ENCODE results near the gene CAPN14. TPM values are rescaled to one million over a fixed set of nuclear protein-coding genes. Genes with fewer than 3 reads are reported as not detected.

CAPN14 gene
- total RNA-seq, 2 experiments from 2014 or later: 0.20 to 0.30 TPM

GRCh38 chr2:31197166-31197565 is 20.1 kb downstream of the CAPN14 start:
- no peak overlapping the region for H3K4me3 ChIP-seq (ENCODE audit: low read length)
- intact Hi-C loops (cut with DNase I, micrococcal nuclease): no loop called here
- DNase-seq: no peak
- no peaks in the 10 kb centered on the region for H3K27me3 ChIP-seq (ENCODE audit: control insufficient read depth in 1 of 2, insufficient read depth in 2 of 2, low read length in 2 of 2)
- no peaks in the 10 kb centered on the region for H3K9me3 ChIP-seq (ENCODE audit: control insufficient read depth in 1 of 2, insufficient read depth in 1 of 2, low read length in 2 of 2)
- no peaks in the 10 kb centered on the region for H3K4me1 ChIP-seq (ENCODE audit: insufficient read depth, low read length)
- POLR2A ChIA-PET: no interaction called here
- no peak overlapping the region for H3K27ac ChIP-seq (ENCODE audit: low read depth in 1 of 2, low read length in 2 of 2)
- Mint-ChIP-seq H3K27ac (no peak overlapping the region), H3K36me3 (ENCODE audit: low read depth) (no peaks in the 10 kb centered on the region), H3K4me1 (ENCODE audit: low read depth) (no peaks in the 10 kb centered on the region), H3K27me3 (no peaks in the 10 kb centered on the region), H3K4me3 (no peak overlapping the region), H3K9me3 (no peaks in the 10 kb centered on the region)
- no peaks in the 10 kb centered on the region for H3K36me3 ChIP-seq (ENCODE audit: insufficient read depth, low read length)
- TF ChIP-seq, protein P1, sequence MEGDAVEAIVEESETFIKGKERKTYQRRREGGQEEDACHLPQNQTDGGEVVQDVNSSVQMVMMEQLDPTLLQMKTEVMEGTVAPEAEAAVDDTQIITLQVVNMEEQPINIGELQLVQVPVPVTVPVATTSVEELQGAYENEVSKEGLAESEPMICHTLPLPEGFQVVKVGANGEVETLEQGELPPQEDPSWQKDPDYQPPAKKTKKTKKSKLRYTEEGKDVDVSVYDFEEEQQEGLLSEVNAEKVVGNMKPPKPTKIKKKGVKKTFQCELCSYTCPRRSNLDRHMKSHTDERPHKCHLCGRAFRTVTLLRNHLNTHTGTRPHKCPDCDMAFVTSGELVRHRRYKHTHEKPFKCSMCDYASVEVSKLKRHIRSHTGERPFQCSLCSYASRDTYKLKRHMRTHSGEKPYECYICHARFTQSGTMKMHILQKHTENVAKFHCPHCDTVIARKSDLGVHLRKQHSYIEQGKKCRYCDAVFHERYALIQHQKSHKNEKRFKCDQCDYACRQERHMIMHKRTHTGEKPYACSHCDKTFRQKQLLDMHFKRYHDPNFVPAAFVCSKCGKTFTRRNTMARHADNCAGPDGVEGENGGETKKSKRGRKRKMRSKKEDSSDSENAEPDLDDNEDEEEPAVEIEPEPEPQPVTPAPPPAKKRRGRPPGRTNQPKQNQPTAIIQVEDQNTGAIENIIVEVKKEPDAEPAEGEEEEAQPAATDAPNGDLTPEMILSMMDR (IDR thresholded peaks at IDR 0.05): no peak
- CTCF ChIA-PET: no interaction called here
- ATAC-seq (ENCODE audit: poor library complexity): no peak

- Mint-ChIP-seq H3K4me1 (ENCODE audit: low read depth) (no peaks in the 10 kb centered on the region), H3K9me3 (no peaks in the 10 kb centered on the region), H3K4me3 (no peak overlapping the region), H3K36me3 (ENCODE audit: low read depth) (no peaks in the 10 kb centered on the region), H3K27me3 (no peaks in the 10 kb centered on the region), H3K27ac (no peak overlapping the region)
- TF ChIP-seq, protein P1 (IDR thresholded peaks at IDR 0.05): no peak
- ATAC-seq (ENCODE audit: poor library complexity): no peak
- Histone ChIP-seq H3K27ac (ENCODE audit: low read depth in 1 of 2, low read length in 2 of 2) (no peak overlapping the region), H3K9me3 (ENCODE audit: control insufficient read depth in 1 of 2, insufficient read depth in 1 of 2, low read length in 2 of 2) (no peaks in the 10 kb centered on the region), H3K4me1 (ENCODE audit: insufficient read depth, low read length) (no peaks in the 10 kb centered on the region), H3K36me3 (ENCODE audit: insufficient read depth, low read length) (no peaks in the 10 kb centered on the region), H3K27me3 (ENCODE audit: control insufficient read depth in 1 of 2, insufficient read depth in 2 of 2, low read length in 2 of 2) (no peaks in the 10 kb centered on the region), H3K4me3 (ENCODE audit: low read length) (no peak overlapping the region)
- ChIA-PET POLR2A (no interaction called here), CTCF (no interaction called here)
- intact Hi-C loops (cut with DNase I, micrococcal nuclease): no loop called here
- no peak for DNase-seq
Observed at GRCh38 chr2:31196622-31197021, 20.7 kb downstream of the CAPN14 start.

GRCh38 chr2:31193806-31194205 is 23.5 kb downstream of the CAPN14 start:
- H3K4me1 Mint-ChIP-seq (ENCODE audit: low read depth): no peaks in the 10 kb centered on the region
- TF ChIP-seq, protein P1 (IDR thresholded peaks at IDR 0.05): no peak
- ChIA-PET POLR2A (no interaction called here), CTCF (no interaction called here)
- no peaks in the 10 kb centered on the region for H3K36me3 Mint-ChIP-seq (ENCODE audit: low read depth)
- DNase-seq: no peak
- no peaks in the 10 kb centered on the region for H3K36me3 ChIP-seq (ENCODE audit: insufficient read depth, low read length)
- H3K4me1 ChIP-seq (ENCODE audit: insufficient read depth, low read length): no peaks in the 10 kb centered on the region
- intact Hi-C loops (cut with DNase I, micrococcal nuclease): no loop called here
- H3K27ac Mint-ChIP-seq: no peak overlapping the region
- no peak overlapping the region for H3K4me3 Mint-ChIP-seq
- no peaks in the 10 kb centered on the region for H3K9me3 Mint-ChIP-seq
- no peaks in the 10 kb centered on the region for H3K27me3 ChIP-seq (ENCODE audit: control insufficient read depth in 1 of 2, insufficient read depth in 2 of 2, low read length in 2 of 2)
- no peak overlapping the region for H3K27ac ChIP-seq (ENCODE audit: low read depth in 1 of 2, low read length in 2 of 2)
- no peaks in the 10 kb centered on the region for H3K9me3 ChIP-seq (ENCODE audit: control insufficient read depth in 1 of 2, insufficient read depth in 1 of 2, low read length in 2 of 2)
- no peak overlapping the region for H3K4me3 ChIP-seq (ENCODE audit: low read length)
- no peaks in the 10 kb centered on the region for H3K27me3 Mint-ChIP-seq
- no peak for ATAC-seq (ENCODE audit: poor library complexity)
